Stimulated activated CD4-positive, alpha-beta T cell treated with anti-CD3 and anti-CD28 coated beads, Interleukin-1b, Interleukin-23, amount 100 ng/mL, for 4 hours (primary cell): ENCODE data around the gene CERS3.

ENCODE experiments used
- DNase-seq, 2 donors: peaks; one replicate each; pipeline ENCODE4 v3.0.0-alpha.2; 2020; ENCODE audit warnings: low read depth in 2 of 2

The CERS3 gene

DNA sequence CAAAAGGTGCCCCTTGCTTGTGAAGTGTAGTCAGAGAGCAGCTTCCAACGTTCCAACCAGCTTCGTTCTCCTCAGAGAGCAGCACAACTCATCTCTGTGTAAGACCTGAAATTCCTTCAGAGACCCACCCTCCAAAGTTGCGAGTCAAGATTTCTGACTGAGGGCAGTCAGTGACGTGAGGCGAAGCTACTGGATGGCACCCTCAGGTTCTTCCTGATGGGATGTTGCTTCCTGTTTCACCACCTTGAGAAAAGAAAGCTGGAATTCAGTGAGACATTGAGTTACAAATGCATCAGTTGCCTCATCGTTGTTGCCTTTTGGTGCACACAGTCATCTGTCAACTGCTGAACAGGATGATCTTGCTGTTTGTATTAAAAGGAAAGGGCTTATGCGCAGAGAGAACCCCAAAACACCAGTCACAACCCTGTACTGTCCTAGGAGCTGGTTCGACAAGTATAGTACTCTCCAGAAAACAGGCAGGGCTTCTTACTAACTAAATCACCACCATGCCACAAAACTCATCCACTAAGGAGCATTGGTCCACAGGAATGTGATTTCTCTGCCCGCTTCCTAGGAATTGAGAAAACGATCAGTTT is at the start of gene CERS3:
Gene CERS3, minus strand, starts transcription at position 118 of the 596 bp plus-strand sequence. CDS start 27,101 bp downstream, outside the sequence.
- DNase-seq, result no peak

DNA sequence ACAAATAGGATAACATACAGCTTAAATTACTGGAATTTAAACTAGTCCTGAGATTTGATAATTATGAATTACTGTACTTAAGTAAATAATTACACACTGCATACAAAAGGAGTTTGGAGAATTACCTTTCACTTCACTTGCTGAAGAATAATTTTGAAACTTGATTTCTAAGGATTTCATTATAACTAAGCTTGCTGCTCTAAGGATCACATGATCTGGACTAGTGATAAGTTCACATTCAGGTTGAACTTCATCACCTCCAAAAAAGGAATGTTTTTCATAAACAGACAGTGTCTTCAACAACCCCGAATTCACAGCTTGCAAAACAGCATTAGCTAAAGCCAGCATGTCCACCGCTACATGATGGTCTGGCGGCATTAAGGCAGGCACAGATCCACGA is 44.8 kb upstream of the CERS3 start:
- no peak for DNase-seq

DNA sequence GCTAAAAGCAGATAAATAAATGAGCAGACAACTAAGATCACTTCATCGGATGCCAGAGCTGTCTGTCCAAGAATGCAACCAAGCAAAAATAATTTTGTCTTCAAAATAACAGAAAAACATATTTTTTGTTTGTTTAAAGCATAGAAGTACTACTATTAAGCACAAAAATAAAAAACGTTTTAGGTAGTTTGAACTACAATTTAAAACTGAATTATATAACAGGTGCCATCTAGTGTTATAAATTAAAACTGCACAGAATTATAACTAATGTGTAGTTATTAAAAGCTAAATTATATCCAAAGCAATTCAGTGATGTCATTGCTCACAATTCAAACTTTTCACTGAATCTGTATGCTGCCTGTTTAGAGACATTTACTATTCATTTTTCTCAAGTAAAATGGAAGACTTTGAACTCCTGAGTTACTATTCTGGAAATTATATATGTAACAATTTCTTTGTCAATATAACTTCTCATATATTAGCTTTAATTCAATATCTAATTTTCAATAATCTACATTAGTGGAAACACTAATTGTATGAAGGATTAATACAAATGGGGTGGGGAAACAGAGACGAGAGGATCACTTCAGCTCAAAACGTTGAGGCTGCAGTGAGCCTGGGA is 43.7 kb upstream of the CERS3 start:
- no peak for DNase-seq

GRCh38 chr15:100571592-100572167 is 42.9 kb upstream of the CERS3 start:
- DNase-seq, result no peak

- DNase-seq, result no peak
Measured at GRCh38 chr15:100570735-100571313, 42.1 kb upstream of the CERS3 start.

- no peak for DNase-seq
Measured at GRCh38 chr15:100570275-100570674, 41.5 kb upstream of the CERS3 start.

GRCh38 chr15:100569391-100569790 is 40.6 kb upstream of the CERS3 start:
- no peak for DNase-seq

- DNase-seq, result no peak
Measured at GRCh38 chr15:100566850-100567628, 38.3 kb upstream of the CERS3 start.

DNA sequence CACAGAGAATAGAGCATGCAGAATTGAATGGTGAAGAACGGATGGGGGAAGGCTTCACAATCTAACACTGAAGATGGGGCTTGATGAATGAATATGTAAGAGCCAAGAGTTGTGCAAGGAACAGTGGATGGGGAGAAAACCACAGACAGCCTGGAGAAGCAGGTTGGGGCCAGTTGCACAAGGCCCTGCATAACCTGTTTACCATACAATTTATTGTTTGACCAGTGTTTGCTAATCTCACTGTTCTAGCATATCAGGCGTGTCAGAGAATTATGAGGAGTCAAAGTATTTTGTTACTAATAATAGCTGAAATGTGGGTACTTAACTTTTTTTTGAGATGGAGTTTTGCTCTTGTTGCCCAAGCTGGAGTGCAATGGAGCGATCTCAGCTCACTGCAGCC is 36.8 kb upstream of the CERS3 start:
- no peak for DNase-seq

DNA sequence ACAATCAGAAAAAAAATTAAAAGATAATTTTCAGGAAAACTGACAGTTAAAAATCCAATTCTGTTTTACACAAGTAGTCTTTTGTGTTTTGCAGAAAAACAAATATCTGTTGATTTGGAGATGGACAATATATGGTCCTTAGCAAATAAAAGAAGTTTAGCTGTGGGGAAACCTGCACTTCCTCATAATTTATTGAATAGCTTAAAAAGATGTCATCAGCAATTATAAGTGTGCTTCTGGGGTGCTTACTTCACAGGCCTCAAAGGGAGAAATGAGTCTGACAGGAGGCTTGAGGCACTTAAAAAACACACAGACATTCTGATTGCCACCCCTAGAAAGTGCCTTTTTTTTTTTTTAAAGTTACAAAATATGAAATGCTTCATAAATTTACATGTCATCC is 31.6 kb upstream of the CERS3 start:
- no peak for DNase-seq

DNA sequence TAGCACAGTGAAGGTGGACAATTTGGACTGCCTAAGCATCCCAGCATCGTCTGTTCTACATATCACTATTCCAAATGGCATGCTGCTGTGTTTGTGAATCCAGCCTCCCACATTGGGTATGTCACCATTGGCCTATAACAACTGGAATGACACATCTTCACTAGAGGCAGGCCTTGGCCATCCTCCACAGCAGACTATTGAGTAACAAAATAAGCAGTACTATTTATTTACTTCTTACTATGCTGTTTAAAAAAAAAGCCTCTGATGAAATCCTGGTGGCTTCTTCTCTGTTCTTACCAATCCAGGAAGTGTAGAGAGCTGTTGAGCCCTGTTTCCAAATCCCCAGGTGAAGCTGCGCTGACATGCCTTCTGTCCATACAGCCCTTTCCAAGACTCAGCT is 30.6 kb upstream of the CERS3 start:
- no peak for DNase-seq

- DNase-seq, result no peak
Measured at GRCh38 chr15:100558771-100559254, 30.1 kb upstream of the CERS3 start.

GRCh38 chr15:100553468-100553867 is 24.7 kb upstream of the CERS3 start:
- DNase-seq, result no peak

- no peak for DNase-seq
Measured at GRCh38 chr15:100547961-100548360, 19.2 kb upstream of the CERS3 start.

- no peak for DNase-seq
Measured at GRCh38 chr15:100544946-100545345, 16.2 kb upstream of the CERS3 start.

- DNase-seq, result no peak
Measured at GRCh38 chr15:100544338-100544841, 15.6 kb upstream of the CERS3 start.

DNA sequence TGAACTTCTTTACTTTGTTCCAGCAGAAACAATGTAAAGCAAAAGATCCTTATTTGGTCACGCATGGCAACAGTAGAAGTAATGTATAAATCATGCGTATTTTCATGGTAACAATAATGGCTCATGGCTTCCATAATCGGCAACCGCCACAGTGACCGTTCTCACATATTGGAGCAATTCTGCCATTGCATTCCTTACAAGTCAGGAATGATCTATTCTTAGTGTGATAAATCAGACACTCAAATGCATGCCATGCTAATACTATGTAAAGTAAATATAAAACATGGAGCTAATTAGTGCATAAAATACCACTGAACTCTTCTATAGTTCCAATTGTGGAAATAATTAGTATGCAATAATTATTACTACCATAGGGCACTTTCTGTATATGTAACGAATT is 13.5 kb upstream of the CERS3 start:
- DNase-seq, result no peak

GRCh38 chr15:100537331-100537730 is 8.6 kb upstream of the CERS3 start:
- no peak for DNase-seq

DNA sequence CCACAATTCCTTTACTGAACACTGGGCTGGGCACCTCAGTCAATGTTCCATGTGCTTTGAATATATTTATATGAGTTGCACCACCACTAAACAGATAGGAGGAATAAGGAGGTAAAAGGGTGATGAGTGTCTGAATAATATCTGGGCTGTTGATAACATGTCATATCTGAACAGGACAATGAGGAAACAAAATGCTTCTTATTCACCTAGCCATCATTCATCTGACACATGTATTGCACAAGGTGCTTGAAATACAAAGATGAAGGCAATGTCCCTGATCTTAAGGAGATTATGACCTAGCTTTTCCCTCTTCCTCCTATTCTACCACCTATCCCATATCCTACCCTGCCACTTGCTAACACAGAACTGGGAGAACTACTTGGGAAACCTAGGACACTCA is 8.0 kb upstream of the CERS3 start:
- no peak for DNase-seq

GRCh38 chr15:100533886-100534285 is 5.1 kb upstream of the CERS3 start:
- no peak for DNase-seq

DNA sequence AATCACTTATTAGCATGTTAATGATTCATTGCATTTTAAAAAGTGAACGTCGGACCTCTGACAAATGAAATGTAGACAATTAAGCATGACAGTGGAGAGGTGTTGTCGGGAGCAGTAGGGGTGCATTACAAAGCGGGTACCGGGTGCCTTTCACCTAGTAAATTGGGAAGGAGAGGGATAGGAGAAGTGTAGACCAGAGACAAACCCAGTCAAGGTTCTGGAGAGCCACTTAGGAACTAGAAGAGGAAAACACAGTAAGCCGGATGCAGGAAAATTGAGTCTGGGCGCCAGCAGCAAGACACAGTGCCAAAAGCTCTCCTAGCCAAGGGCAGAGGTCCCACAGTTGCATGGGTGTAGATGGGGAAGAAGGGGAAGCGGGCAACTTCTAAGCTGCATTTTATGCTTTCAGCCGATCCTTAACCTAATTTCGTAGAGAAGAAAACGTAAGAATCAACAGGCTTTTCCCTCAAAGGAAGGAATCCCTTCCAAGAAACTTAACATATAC is 3.1 kb upstream of the CERS3 start:
- no peak for DNase-seq

DNA sequence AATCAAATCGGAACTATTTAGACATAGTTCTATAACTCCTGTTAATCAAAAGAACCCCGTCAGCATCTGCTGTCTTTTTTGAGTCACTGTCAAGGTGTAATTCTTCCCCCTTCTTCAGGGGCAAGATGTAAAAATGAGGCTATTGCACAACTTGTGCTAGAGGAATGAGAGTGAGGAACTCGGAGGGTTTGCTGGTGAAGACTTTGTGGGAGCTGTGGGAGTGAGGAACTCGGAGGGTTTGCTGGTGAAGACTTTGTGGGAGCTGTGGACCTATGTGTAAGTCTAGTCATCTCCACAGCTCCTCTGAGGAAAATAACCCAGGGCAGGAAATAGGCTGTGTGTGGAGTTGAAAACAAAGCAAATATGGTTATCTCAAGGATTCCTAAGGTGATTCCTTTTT is 2.5 kb upstream of the CERS3 start:
- no peak for DNase-seq
